Stimulated activated CD4-positive, alpha-beta T cell treated with anti-CD3 and anti-CD28 coated beads, TNF-alpha, amount 100 ng/mL, for 24 hours (primary cell): ENCODE results near the gene GNPAT.

Source experiments
- DNase-seq, 3 experiments: peaks; one replicate each; pipeline ENCODE4 v3.0.0-alpha.2; 2020; ENCODE audit warnings: low read depth in 3 of 3

GNPAT gene

DNA sequence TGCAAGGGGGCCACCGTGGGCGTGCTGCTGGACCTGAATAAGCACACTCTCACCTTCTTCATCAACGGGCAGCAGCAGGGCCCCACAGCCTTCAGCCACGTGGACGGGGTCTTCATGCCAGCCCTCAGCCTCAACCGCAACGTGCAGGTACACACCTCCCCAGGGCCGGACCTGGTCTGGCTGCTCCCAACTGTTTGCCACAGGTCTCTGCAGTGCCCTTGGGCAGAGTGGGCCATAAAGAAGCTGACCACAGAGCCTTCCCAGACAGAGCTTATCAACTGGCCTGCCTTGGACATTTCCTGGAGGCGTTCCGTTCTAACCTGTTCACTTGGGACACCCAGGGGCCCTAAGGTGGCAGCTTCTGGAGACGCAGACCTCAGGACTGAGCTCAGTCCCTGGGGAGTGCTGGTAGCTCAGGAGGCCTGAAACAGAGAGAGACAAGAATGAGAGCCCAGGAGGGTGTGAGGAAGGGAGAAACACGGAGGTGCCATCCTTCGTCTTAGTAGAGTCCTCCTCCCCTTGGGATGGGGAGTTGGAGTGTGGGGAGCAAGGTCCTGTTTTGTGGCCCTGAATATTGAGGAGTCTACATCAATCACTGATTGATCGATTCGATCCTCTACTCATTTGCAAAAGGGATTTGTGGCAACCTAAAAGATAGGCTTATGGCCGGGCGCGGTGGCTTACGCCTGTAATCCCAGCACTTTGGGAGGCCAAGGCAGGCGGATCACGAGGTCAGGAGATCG is 27.0 kb upstream of the GNPAT start:
- DNase-seq: no peak

DNA sequence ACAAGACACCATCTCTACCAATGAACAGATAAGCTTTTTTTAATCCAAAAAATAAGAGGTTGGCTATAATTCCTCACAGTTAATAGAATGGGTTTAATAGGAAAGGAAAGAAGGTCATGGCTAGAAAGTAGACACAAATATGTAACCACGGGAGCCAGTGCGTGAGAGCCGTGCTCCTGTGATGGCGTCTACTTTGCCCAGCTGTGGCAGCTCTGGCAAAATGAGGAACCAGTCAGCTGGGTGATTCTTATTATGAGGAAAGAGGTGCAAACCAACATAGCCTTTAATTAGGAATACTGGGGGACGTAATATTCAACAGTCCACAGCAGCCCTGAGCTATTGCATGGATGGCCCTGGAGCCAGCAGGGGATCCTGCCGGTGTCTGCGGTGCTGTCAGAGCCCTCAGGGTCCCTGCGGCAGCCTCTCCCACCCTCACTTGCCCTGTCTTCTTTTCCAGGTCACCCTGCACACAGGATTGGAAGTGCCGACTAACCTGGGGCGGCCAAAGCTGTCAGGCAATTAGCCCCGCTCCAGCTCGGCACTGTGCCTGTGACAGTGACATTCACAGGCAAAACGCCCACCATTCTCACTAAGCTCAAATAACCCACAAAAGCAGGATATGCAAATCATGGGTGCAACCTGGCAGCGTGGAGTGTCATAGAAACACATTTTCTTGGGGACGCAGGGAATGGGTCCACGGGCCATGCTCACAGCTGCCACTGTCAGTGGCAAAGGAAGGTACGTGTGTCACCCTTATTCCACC is 25.9 kb upstream of the GNPAT start:
- no peak for DNase-seq

DNA sequence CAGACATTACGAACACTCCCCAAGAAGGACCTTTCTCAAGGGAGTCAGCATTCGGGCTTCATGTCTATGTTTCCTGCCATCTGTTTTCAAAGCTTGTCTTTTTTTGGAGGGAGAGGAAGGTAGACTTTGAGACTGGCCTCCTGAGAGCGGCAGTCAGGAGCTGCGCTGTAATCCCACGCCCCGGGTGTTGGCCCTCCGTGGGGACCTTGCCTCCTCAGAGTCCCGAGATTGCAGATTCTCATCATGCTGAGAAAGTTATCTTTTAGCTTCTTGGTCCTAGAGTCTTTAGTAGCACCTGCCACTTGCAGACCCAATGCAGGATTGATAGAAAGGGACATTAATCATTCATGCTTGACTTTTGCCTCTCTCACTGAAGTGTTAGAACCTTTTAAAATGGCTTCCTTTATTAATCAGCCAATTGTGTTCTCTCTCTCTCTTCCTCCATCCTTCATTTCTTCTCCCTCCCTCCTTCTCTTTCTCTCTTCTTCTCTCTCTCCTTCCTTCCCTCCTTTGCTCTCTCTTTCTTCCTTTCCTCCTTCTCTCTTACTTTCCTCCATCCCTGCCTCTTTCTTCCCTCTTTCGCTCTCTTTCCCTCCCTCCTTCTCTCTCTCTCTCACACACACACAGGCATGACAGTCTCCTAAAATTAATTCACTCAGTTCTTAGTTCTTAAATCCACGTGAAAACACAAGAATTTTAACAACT is 25.2 kb upstream of the GNPAT start:
- no peak for DNase-seq

DNA sequence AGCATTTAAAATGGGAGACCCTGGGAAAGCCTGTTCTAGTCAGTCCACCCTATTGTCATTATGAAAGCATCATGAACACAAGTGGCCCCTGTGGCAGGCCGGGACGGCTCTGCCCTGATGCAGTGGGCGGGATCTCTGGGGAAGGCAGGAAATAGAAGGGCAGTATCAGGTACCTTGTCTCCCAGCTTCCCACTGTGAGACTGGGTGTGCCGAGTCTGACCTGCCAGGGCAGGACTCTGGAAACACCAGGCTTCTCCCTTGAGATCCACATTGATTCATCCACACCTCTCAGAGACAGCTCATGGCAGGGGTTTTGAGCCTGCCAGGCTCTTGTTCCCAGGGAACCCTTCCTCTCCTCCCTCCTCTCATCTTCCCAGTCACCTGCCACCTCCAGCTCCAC is 24.5 kb upstream of the GNPAT start:
- no peak for DNase-seq

DNA sequence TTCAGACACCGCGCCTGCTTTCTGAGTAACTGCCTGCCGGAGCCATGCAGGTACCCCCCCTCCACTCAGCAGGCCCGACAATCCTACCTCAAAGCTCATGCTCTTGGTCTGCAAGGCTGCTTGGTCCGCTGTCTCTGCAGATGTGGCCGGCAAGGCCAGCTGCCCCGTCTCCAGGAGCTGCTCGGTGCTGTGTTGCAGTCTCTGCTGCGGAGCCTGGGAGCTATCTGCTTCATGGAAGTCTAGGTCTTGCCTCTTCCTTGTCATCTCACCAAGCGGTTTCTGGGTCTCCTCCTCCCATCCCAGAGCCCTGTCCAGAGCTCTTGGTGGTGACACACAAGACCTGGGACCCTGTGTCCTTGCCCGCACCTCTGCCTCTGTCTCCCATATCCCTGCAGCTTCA is 24.0 kb upstream of the GNPAT start:
- DNase-seq: no peak

DNA sequence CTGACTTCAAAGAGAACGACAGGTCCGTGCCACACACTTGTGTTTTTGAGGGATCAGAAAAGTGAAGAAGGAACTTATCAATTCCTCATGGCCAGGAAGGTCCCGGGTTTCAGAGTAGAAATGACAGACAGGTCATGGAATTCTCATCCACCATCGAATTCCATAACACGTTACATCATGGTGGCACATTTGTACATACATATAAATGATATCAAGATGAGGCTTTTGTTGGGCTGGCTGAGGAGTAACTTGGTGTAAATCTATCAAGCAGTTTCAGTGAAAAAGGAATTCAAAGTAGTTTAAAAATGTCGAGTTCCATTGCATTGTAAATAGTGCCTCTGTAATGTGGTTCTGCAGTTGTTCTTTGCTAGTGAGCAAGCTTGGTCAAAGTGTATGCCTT is 22.9 kb upstream of the GNPAT start:
- no peak for DNase-seq

DNA sequence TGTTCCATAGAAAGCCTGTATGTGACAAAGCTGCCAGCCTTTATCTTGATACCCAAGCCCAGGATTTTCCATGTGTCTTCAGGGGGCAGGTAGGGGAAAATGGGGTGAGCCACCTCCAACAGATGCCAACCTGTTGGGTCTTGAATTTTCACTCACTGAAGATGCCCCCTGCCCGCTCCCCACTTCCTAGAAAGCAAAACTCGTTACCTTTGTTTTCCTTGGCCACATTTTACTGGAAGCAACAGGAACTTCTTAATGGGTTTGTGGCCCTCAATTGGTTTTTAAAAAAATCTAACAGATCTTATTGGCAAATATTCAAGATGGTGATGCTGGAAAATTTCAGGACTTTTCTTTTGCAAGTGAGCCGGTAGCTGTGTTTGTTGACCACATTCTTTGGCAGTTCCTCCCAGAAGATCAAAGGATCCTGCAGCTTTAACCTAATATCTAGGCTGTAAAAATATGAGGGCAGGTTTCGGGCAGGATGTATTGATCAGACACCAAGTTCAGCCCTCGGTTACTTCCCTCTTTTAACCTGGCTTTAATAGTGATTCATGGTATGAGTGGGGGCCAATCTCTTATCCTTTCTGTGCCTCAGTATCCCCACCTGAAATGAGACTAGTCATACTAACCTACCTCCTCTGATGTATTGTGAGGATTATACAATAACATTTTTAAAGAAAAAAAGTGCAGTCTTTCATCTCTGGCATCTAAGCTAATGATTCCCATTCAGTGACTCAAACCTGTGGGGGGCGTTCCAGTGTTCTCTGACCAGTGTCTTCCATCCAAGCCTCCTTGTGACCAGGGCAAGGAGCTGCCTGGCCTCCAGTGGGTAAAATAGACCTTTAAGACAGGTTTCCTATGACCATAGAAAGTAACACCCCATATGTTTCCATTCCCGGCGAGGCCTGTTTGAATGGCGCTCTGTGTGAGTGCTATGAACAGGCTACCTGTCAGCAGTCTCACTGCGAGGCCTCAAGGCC is 21.3 kb upstream of the GNPAT start:
- no peak for DNase-seq

DNA sequence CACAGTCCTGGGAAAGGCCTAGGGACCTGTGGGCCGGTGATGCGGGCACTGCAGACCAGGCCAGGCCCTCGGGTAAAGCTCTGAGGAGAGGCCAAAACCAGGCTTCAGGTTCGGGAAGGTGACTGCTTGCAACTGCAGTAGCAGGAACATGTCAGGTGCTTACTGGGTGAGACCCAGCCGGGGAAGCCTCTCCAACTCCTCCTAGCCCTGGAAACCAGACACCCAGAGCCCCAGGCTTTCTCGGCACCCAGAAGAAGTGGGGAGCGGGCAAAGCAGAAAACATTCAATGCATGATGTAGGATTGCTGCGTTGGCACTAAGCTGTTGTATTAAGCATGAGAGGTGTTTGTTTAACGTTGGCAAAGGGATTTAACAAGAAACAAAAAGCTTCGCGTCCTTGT is 20.2 kb upstream of the GNPAT start:
- DNase-seq: no peak

DNA sequence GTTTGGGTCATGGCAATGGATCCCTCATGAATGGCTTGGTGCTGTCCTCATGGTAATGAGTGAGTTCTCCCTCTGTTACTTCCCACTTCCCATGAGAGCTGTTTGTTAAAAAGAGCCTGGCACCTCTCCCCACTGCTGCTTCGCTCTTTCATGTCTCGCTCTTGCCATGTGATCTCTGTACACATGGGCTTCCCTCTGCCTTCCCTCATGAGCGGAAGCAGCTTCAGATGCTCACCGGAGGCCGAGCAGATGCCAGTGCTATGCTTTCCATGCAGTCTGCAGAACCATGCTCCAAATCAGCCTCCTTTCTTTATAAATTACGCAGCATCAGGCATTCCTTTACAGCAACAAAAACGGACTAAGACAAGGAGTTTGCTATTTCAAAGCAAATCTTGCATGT is 14.9 kb upstream of the GNPAT start:
- DNase-seq: no peak

DNA sequence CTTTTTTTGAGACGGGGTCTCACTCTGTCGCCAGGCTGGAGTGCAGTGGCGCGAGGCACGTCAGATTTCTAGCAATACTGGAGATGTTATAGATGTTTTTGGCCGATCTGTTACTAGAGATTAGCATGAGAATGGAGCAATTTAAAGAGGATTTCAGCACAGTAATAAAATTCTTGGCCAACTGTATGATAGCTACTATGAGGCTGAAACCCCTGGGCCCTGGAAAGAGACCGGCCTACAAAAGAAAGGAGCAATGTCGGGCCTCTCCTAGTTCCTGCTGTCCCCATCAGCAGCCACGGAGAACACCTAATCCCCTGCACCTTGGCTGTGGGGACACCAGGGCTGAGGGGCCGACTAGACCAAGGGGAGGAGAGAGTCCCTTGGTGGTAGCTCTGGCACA is 9.5 kb upstream of the GNPAT start:
- DNase-seq: no peak

DNA sequence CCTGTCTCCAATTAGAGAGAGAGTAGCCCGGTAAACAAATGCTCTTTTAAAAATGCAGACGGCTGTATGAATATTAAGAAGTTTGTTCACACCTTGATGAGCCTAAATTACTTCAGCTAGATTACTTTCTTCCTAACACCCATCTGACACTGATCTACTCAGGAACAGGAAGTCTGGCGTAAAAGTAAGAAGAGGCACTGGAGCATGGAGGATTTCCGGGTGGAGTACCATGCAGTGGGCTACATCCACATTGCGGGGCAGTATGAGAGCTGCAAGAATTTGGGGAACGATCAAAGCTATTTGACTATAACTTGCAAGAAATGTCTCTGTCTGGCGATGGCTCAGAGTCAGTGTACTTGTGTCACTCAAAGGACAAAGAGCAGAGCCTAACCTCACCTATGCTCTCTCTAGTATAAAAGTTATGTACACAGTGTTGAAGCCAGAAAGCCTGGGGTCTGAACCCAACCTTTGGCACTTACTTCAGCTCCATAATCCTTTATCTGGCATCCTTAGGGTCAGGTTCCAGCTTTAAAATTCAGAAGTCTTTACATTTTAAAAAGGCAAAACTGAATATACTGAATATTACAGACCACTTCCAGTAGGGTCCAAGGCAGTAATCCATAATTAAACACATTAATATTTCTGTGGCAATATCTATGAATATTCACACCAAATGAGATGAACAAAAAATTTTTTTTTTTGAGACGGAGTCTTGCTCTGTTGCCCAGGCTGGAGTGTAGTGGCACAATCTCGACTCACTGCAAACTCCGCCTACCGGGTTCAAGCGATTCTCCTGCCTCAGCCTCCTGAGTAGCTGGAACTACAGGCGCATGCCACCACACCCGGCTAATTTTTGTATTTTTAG is 7.9 kb upstream of the GNPAT start:
- no peak for DNase-seq

DNA sequence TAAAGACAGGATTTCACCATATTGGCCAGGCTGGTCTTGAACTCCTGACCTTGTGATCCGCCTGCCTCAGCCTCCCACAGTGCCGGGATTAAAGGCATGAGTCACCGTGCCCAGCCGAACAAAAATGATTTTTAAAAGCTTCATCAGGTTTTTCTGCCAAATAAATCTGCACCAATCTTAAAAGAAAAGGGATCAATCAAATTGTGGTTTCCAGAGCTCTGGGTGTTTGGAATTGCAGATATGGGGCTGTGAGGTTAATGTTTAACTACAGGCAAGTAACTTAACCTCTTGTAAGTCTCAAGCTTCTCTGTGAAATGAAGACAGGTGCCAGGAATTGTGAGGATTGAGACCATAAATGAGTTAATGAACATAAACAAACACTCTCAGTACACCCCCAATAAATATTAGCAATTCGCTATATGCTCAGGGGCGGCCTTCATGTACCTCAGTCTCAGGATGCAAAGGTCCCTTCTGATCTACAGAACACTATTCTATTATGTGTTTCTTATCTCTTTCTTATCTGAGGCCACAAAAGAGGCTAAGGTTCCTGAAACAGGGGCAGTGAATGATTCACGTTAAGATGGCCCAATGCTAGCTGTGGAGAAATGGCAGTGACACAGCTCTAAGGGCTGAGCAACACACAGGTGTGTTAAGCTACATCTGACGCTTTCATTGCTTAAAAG is 7.1 kb upstream of the GNPAT start:
- DNase-seq: no peak

DNA sequence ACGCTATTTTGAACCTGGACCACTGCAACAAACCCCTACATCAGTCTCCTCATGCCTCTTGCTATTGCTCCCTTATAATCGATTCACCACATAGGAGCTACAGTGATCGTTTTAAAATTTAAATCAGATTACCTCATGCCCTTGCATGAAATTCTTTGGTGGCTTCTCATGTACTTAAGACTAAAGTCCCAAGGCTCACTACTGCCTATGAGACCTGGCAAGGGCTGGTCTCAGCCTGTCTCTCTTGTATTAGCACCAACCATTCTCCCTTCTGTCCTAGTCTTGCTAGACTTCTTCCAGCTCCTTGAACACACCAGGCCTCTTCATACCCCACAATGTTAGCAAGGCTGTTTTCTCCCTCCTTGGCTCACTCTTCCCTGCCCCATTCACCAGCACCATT is 6.5 kb upstream of the GNPAT start:
- no peak for DNase-seq

DNA sequence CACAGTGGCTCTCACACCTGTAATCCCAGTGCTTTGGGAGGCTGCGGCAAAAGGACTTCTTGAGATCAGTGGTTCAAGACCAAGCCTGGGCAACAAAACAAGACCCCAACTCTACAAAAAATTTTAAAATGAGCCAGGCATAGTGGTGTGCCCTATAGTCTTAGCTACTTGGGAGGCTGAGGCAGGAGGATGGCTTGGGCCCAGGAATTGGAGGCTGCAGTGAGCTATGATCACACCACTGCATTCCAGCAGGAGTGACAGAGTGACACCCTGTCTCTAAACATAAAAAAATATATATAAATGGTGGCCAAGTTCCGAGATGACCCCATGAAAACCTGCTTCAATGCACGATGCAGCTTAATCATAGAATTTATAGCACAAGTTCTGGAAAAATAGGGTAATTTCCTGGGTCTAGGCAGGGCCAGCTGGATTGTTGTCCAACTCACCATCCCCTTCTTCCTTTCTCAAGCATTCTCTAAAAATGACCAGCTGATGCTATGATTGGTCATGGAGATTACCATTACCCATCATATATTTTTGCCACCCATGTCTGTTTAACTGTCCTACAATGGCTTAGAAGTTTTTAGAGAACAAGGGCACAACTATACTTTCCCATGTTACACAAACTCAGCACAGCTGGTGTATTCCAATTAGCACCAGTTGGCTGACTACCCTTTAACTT is 5.3 kb upstream of the GNPAT start:
- no peak for DNase-seq

DNA sequence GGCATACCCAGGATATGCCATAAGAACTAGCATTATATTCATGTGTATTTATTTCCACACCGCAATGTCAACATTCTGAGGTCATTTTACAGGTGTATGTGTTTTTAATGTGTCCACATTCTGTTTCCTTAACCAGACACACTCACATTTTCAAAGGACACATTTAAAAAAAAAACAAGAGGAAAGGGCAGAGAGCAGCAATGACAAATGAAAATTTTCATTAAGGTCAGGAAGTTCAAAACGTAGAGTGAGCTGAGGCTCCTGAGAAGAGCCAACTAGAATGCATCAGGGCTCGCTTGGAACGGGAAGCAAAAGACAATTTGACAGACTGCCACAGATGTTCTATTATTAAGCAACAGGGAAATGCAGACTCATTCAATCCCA is 4.8 kb upstream of the GNPAT start:
- DNase-seq: no peak

DNA sequence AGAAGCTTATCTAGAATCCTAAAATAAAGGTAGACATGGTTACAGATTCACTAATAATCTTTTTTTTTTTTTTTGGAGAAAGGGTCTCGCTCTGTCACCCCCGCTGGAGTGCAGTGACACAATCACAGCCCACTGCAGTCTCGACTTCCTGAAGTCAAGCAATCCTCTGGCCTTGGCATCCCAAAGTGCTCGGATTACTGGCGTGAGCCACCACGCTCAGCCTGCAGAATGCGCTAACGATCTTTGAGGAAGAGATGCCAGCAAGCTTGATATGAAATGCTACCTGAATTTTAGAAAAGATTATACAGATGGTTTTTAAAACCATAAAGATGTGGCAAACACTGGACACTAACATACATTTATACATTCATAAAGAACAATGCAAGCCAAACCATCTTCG is 4.1 kb upstream of the GNPAT start:
- DNase-seq: no peak

DNA sequence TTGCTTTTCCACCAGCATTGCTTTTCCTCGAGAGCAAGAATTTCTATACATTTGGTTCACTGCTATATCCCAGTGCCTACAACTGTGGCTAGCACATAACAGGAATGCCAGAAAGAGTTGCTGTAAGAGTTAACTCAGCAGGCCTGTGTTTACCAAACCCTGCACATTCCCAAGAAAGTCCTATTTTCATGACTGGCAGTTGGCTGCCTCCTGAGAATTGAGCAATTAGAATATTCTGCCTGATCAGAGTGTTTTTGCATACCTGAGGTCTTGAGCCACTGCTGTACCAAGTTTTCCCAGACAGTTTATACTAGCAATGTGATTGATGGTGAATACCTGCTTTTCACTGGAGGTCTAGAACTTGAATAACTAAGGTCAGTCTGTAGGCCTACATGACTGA is 2.7 kb upstream of the GNPAT start:
- no peak for DNase-seq

DNA sequence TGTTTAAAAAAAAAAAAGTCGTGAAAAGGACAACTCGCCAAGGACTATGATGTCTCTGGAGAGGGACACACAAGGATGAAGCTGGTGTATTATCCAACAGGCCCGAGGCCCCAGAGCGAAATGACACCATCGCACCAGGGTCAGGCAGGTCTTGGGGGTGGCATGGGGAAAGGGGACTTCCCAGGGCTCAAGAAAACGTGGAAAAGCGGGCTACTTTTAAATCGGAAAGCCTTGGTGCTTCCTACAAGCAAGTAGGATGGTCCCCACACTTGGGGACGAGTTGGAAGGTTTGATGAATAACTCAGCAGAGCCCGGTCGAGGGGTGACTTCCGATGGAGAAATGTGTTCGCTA is 505 bp upstream of the GNPAT start:
- peak in 1 of 3 experiments; percentile 4 for DNase-seq

DNA sequence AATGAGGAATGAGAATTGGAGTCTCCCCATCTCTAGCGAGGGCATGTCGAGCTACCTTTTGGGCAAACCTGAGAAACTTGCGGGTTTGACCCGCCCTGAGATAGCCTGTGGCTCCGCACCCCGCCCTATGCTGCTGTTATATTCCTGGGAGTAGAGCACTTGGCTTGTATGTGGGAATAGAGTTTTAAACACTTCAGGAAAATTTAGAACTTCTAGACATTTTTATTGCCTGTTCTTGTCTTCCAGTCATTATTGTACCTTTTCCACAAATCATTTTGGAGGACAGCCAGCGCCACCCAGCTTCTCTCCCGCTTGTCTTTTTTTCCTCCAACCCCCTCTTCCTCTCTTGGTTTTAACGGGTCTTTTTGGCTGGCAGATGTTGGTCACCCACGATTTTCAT is 738 bp downstream of the GNPAT start:
- no peak for DNase-seq
